H9 (cell line): ENCODE results near the gene CLRN3. TPM values are rescaled to one million over a fixed set of nuclear protein-coding genes. Genes with fewer than 3 reads are reported as not detected.

Experiments used
- DNase-seq: peaks from one replicate; pipeline ENCODE4 v3.0.0-alpha.2; 2017
- H2AFZ ChIP-seq: one replicate; pipeline ENCODE4 v1.6.1; 2013; ENCODE audit warnings: mild to moderate bottlenecking, low read length, control low read depth, moderate library complexity
- H2AK5ac ChIP-seq: 2 replicates; pipeline ENCODE4 v1.6.1; 2013; ENCODE audit warnings: low read length, control low read depth, mixed read lengths; ENCODE audit not compliant: insufficient read length
- H2BK120ac ChIP-seq: one replicate; pipeline ENCODE4 v1.6.1; 2013; ENCODE audit warnings: low read depth, mild to moderate bottlenecking, low read length, control low read depth, inconsistent platforms; ENCODE audit not compliant: poor library complexity, severe bottlenecking
- H2BK12ac ChIP-seq: 2 replicates; pipeline ENCODE4 v1.6.1; 2013; ENCODE audit warnings: low read length, control low read depth, mixed read lengths, low read depth; ENCODE audit not compliant: insufficient read length
- H2BK15ac ChIP-seq: 2 replicates; pipeline ENCODE4 v1.6.1; 2013; ENCODE audit warnings: low read depth, low read length, control low read depth
- H2BK20ac ChIP-seq: one replicate; pipeline ENCODE4 v1.6.1; 2013; ENCODE audit warnings: low read depth, mild to moderate bottlenecking, low read length, control low read depth, inconsistent platforms; ENCODE audit not compliant: poor library complexity, severe bottlenecking
- H2BK5ac ChIP-seq: 2 replicates; pipeline ENCODE4 v1.6.1; 2013; ENCODE audit warnings: low read length, control low read depth, mixed read lengths; ENCODE audit not compliant: insufficient read length
- H3K14ac ChIP-seq: 2 replicates; pipeline ENCODE4 v1.6.1; 2013; ENCODE audit warnings: low read length, control low read depth; ENCODE audit not compliant: insufficient read depth
- H3K18ac ChIP-seq: 2 replicates; pipeline ENCODE4 v1.6.1; 2013; ENCODE audit warnings: low read depth, mild to moderate bottlenecking, mixed read lengths, low read length, control low read depth; ENCODE audit not compliant: insufficient read length
- H3K23ac ChIP-seq: 2 replicates; pipeline ENCODE4 v1.6.1; 2013; ENCODE audit warnings: low read length, control low read depth, mixed read lengths, low read depth; ENCODE audit not compliant: insufficient read length
- H3K23me2 ChIP-seq: 2 replicates; pipeline ENCODE4 v1.6.1; 2013; ENCODE audit warnings: low read depth, mild to moderate bottlenecking, mixed read lengths, low read length, control low read depth; ENCODE audit not compliant: insufficient read length, poor library complexity, severe bottlenecking
- H3K27ac ChIP-seq: 2 replicates; pipeline ENCODE4 v1.5.1; 2013; ENCODE audit warnings: low read length, control low read depth, mixed read lengths, low read depth; ENCODE audit not compliant: insufficient read length
- H3K27me3 ChIP-seq: 2 replicates; pipeline ENCODE4 v1.6.1; 2013; ENCODE audit warnings: low read length, control low read depth, inconsistent platforms; ENCODE audit not compliant: insufficient read depth
- H3K4ac ChIP-seq: 2 replicates; pipeline ENCODE4 v1.6.1; 2013; ENCODE audit warnings: low read depth, mild to moderate bottlenecking, control low read depth, inconsistent platforms, low read length, moderate library complexity
- H3K4me1 ChIP-seq: 2 replicates; pipeline ENCODE4 v1.6.1; 2013; ENCODE audit warnings: low read length, control low read depth, inconsistent platforms; ENCODE audit not compliant: insufficient read depth
- H3K4me2 ChIP-seq: 2 replicates; pipeline ENCODE4 v1.6.1; 2013; ENCODE audit warnings: low read length, control low read depth, mixed read lengths; ENCODE audit not compliant: insufficient read length, insufficient read depth
- H3K56ac ChIP-seq: 2 replicates; pipeline ENCODE4 v1.6.1; 2013; ENCODE audit warnings: low read depth, mild to moderate bottlenecking, mixed read lengths, low read length, control low read depth; ENCODE audit not compliant: insufficient read length
- H3K79me1 ChIP-seq: 2 replicates; pipeline ENCODE4 v1.6.1; 2013; ENCODE audit warnings: low read depth, mild to moderate bottlenecking, moderate library complexity, low read length, control low read depth, inconsistent platforms; ENCODE audit not compliant: insufficient read depth, poor library complexity, severe bottlenecking
- H3K79me2 ChIP-seq: 2 replicates; pipeline ENCODE4 v1.6.1; 2013; ENCODE audit warnings: low read length, control low read depth, inconsistent platforms; ENCODE audit not compliant: insufficient read depth
- H3K9ac ChIP-seq: 2 replicates; pipeline ENCODE4 v1.6.1; 2013; ENCODE audit warnings: low read length, control low read depth, mixed read lengths; ENCODE audit not compliant: insufficient read length; ENCODE audit errors: extremely low read depth
- H3K9me3 ChIP-seq: one replicate; pipeline ENCODE4 v1.6.1; 2013; ENCODE audit warnings: low read depth, low read length, inconsistent platforms; ENCODE audit not compliant: control insufficient read depth
- H3T11ph ChIP-seq: one replicate; pipeline ENCODE4 v1.6.1; 2013; ENCODE audit warnings: mild to moderate bottlenecking, low read length, control low read depth, inconsistent platforms
- H4K20me1 ChIP-seq: one replicate; pipeline ENCODE4 v1.6.1; 2013; ENCODE audit not compliant: control insufficient read depth, insufficient read length, insufficient read depth
- H4K5ac ChIP-seq: 2 replicates; pipeline ENCODE4 v1.6.1; 2013; ENCODE audit warnings: low read depth, mild to moderate bottlenecking, mixed read lengths, low read length, control low read depth; ENCODE audit not compliant: insufficient read length
- H4K8ac ChIP-seq: replicated peaks from 2 replicates; pipeline ENCODE4 v1.6.1; 2013; ENCODE audit warnings: low read length, control low read depth, mixed read lengths, low read depth; ENCODE audit not compliant: insufficient read length
- H4K91ac ChIP-seq: 2 replicates; pipeline ENCODE4 v1.6.1; 2013; ENCODE audit warnings: low read depth, mild to moderate bottlenecking, moderate library complexity, mixed read lengths, low read length, control low read depth; ENCODE audit not compliant: insufficient read length
- H3K27ac Mint-ChIP-seq, 3 experiments: 2 replicates in 2 of 3; 3 replicates in 1 of 3; pipeline ENCODE4 v1.8.0; 2020 to 2021; ENCODE audit warnings: mixed read lengths in 3 of 3, mild to moderate bottlenecking in 1 of 3, moderate library complexity in 1 of 3
- H3K27me3 Mint-ChIP-seq: 2 replicates; pipeline ENCODE4 v1.8.0; 2021; ENCODE audit warnings: low read depth, mild to moderate bottlenecking, moderate library complexity, mixed read lengths
- H3K36me3 Mint-ChIP-seq, 3 experiments: 2 replicates in 2 of 3; 3 replicates in 1 of 3; pipeline ENCODE4 v1.8.0; 2020 to 2021; ENCODE audit warnings: low read depth in 3 of 3, mixed read lengths in 3 of 3; ENCODE audit not compliant: insufficient read depth in 1 of 3
- H3K4me1 Mint-ChIP-seq, 2 experiments: 2 replicates each; pipeline ENCODE4 v1.8.0; 2020; ENCODE audit warnings: mixed read lengths in 2 of 2
- H3K4me3 Mint-ChIP-seq, 2 experiments: 2 replicates in 1 of 2; 3 replicates in 1 of 2; pipeline ENCODE4 v1.8.0; 2020 to 2021; ENCODE audit warnings: mild to moderate bottlenecking in 2 of 2, mixed read lengths in 2 of 2, moderate library complexity in 1 of 2
- H3K9me3 Mint-ChIP-seq, 2 experiments: 2 replicates in 1 of 2; 3 replicates in 1 of 2; pipeline ENCODE4 v1.8.0; 2020; ENCODE audit warnings: mild to moderate bottlenecking in 2 of 2, mixed read lengths in 2 of 2, moderate library complexity in 1 of 2
- WGBS: extraction: QIAGEN DNeasy Blood & Tissue Kit; methylation state at CpG from one replicate; pipeline ENCODE4 v1.1.7; 2013; ENCODE audit warnings: missing lambda C conversion rate, low lambda C conversion rate, mixed read lengths; ENCODE audit not compliant: insufficient read length; ENCODE audit errors: extremely low coverage; 5-methylcytosine and 5-hydroxymethylcytosine counted together
- total RNA-seq: library from RNA; stranded (reverse); gene quantifications from 2 replicates; pipeline ENCODE4 v1.2.1, GENCODE V29; 2021
- TF ChIP-seq, protein P1 (sequence below): fragments of 200-600 bp; sonication (generic); conservative IDR thresholded peaks from 3 replicates; pipeline ENCODE4 v1.8.0; 2021; ENCODE audit warnings: antibody characterized with exemption, mild to moderate bottlenecking

CLRN3 gene
- total RNA-seq, 1 experiment from 2014 or later: not detected

- H4K20me1 ChIP-seq: no peaks in the 10 kb centered on the region
- TF ChIP-seq, protein P1, sequence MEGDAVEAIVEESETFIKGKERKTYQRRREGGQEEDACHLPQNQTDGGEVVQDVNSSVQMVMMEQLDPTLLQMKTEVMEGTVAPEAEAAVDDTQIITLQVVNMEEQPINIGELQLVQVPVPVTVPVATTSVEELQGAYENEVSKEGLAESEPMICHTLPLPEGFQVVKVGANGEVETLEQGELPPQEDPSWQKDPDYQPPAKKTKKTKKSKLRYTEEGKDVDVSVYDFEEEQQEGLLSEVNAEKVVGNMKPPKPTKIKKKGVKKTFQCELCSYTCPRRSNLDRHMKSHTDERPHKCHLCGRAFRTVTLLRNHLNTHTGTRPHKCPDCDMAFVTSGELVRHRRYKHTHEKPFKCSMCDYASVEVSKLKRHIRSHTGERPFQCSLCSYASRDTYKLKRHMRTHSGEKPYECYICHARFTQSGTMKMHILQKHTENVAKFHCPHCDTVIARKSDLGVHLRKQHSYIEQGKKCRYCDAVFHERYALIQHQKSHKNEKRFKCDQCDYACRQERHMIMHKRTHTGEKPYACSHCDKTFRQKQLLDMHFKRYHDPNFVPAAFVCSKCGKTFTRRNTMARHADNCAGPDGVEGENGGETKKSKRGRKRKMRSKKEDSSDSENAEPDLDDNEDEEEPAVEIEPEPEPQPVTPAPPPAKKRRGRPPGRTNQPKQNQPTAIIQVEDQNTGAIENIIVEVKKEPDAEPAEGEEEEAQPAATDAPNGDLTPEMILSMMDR: no peak
- H2BK15ac ChIP-seq: no peak overlapping the region
- no peak overlapping the region for H3K56ac ChIP-seq
- no peak overlapping the region for H4K91ac ChIP-seq
- no peak overlapping the region for H2AK5ac ChIP-seq
- peaks cover 47% of the 10 kb centered on the region for H3K27me3 Mint-ChIP-seq
- no peaks in the 10 kb centered on the region; the same call in 1 of the 2 replicates for H3K27me3 ChIP-seq
- H3K4me1 ChIP-seq: no peaks in the 10 kb centered on the region
- no peaks in the 10 kb centered on the region for H3K36me3 Mint-ChIP-seq
- H4K5ac ChIP-seq: no peak overlapping the region
- no peak overlapping the region for H3T11ph ChIP-seq
- no peaks in the 10 kb centered on the region for H3K23me2 ChIP-seq
- WGBS: no CpG with 5 or more reads among the region's 13 CpGs
- DNase-seq: no peak
- no peak overlapping the region for H3K4me2 ChIP-seq
- H3K23ac ChIP-seq: no peak overlapping the region
- no peak overlapping the region for H3K27ac ChIP-seq
- no peak overlapping the region for H2BK5ac ChIP-seq
- H3K79me1 ChIP-seq: no peaks in the 10 kb centered on the region
- H3K79me2 ChIP-seq: no peaks in the 10 kb centered on the region
- no peaks in the 10 kb centered on the region for H3K9me3 ChIP-seq
- H2AFZ ChIP-seq: no peak overlapping the region
- H2BK120ac ChIP-seq: no peak overlapping the region
- H3K4me1 Mint-ChIP-seq: peaks cover 3 to 4% of the 10 kb centered on the region in 2 experiments; a peak in 2 of 4 replicates
- no peaks in the 10 kb centered on the region; a peak in 1 of 5 replicates for H3K9me3 Mint-ChIP-seq
- H3K4me3 Mint-ChIP-seq: peak overlapping the region; percentile 40 to 64; a peak in 4 of 5 replicates
- no peak overlapping the region for H3K9ac ChIP-seq
- no peak overlapping the region for H3K14ac ChIP-seq
- H2BK12ac ChIP-seq: no peak overlapping the region
- no peak overlapping the region for H3K4ac ChIP-seq
- no peak overlapping the region for H3K18ac ChIP-seq
- H4K8ac ChIP-seq: no peak overlapping the region
- H2BK20ac ChIP-seq: no peak overlapping the region
- no peak overlapping the region for H3K27ac Mint-ChIP-seq
Observed at GRCh38 chr10:127908106-127908958, 15.6 kb upstream of the CLRN3 start.
